ENCODE measurements around the gene DIAPH2.
A peak's percentile ranks its signal among the peaks of the same experiment; 100 is the strongest.

Gene DIAPH2

GRCh38 chrX:96978906-96979305, 294.3 kb downstream of the DIAPH2 start:
- no peak overlapping the region for H3K4me3 Mint-ChIP-seq
- no peaks in the 10 kb centered on the region for H3K27me3 Mint-ChIP-seq
- no peaks in the 10 kb centered on the region for H3K36me3 Mint-ChIP-seq (ENCODE audit: insufficient read depth)
- DNase-seq (no peak), ATAC-seq (replicated peaks) (no peak)
- H3K9me3 Mint-ChIP-seq = no peaks in the 10 kb centered on the region
- H3K27ac Mint-ChIP-seq = no peak overlapping the region
- no peaks in the 10 kb centered on the region for H3K4me1 Mint-ChIP-seq (ENCODE audit: low read depth in 2 of 2)

- DNase-seq = no peak
- H3K9me3 Mint-ChIP-seq = no peaks in the 10 kb centered on the region
- no peak overlapping the region for H3K4me3 Mint-ChIP-seq
- no peak overlapping the region for H3K27ac Mint-ChIP-seq
- no peak for ATAC-seq (replicated peaks)
- H3K4me1 Mint-ChIP-seq (ENCODE audit: low read depth in 2 of 2) = no peaks in the 10 kb centered on the region
- no peaks in the 10 kb centered on the region for H3K36me3 Mint-ChIP-seq (ENCODE audit: insufficient read depth)
- H3K27me3 Mint-ChIP-seq = no peaks in the 10 kb centered on the region
Measured at GRCh38 chrX:96979766-96980165, 295.1 kb downstream of the DIAPH2 start.

- Mint-ChIP-seq H3K4me1 (ENCODE audit: low read depth in 2 of 2) (no peaks in the 10 kb centered on the region), H3K27me3 (no peaks in the 10 kb centered on the region), H3K27ac (no peak overlapping the region), H3K9me3 (no peaks in the 10 kb centered on the region), H3K4me3 (no peak overlapping the region), H3K36me3 (ENCODE audit: insufficient read depth) (no peaks in the 10 kb centered on the region)
- no peak for DNase-seq
- no peak for ATAC-seq (replicated peaks)
Measured at GRCh38 chrX:96982161-96982560, 297.5 kb downstream of the DIAPH2 start.

GRCh38 chrX:96984538-96984937, 299.9 kb downstream of the DIAPH2 start:
- H3K9me3 Mint-ChIP-seq = no peaks in the 10 kb centered on the region
- no peaks in the 10 kb centered on the region for H3K4me1 Mint-ChIP-seq (ENCODE audit: low read depth in 2 of 2)
- DNase-seq (no peak), ATAC-seq (replicated peaks) (no peak)
- H3K36me3 Mint-ChIP-seq (ENCODE audit: insufficient read depth) = no peaks in the 10 kb centered on the region
- no peak overlapping the region for H3K27ac Mint-ChIP-seq
- H3K4me3 Mint-ChIP-seq = no peak overlapping the region
- no peaks in the 10 kb centered on the region for H3K27me3 Mint-ChIP-seq

GRCh38 chrX:96985046-96985445, 300.4 kb downstream of the DIAPH2 start:
- ATAC-seq (replicated peaks) (no peak), DNase-seq (no peak)
- Mint-ChIP-seq H3K9me3 (no peaks in the 10 kb centered on the region), H3K27ac (no peak overlapping the region), H3K27me3 (no peaks in the 10 kb centered on the region), H3K36me3 (ENCODE audit: insufficient read depth) (no peaks in the 10 kb centered on the region), H3K4me1 (ENCODE audit: low read depth in 2 of 2) (no peaks in the 10 kb centered on the region), H3K4me3 (no peak overlapping the region)

- no peak overlapping the region for H3K27ac Mint-ChIP-seq
- no peaks in the 10 kb centered on the region for H3K4me1 Mint-ChIP-seq (ENCODE audit: low read depth in 2 of 2)
- no peak overlapping the region for H3K4me3 Mint-ChIP-seq
- no peak for DNase-seq
- ATAC-seq (replicated peaks) = no peak
- H3K9me3 Mint-ChIP-seq = no peaks in the 10 kb centered on the region
- no peaks in the 10 kb centered on the region for H3K36me3 Mint-ChIP-seq (ENCODE audit: insufficient read depth)
- no peaks in the 10 kb centered on the region for H3K27me3 Mint-ChIP-seq
Measured at GRCh38 chrX:96987228-96987627, 302.6 kb downstream of the DIAPH2 start.

- Mint-ChIP-seq H3K27me3 (no peaks in the 10 kb centered on the region), H3K27ac (no peak overlapping the region), H3K4me1 (ENCODE audit: low read depth in 2 of 2) (no peaks in the 10 kb centered on the region), H3K9me3 (no peaks in the 10 kb centered on the region), H3K4me3 (no peak overlapping the region), H3K36me3 (ENCODE audit: insufficient read depth) (no peaks in the 10 kb centered on the region)
- DNase-seq = no peak
- no peak for ATAC-seq (replicated peaks)
Measured at GRCh38 chrX:96989830-96990571, 305.4 kb downstream of the DIAPH2 start.

- Mint-ChIP-seq H3K9me3 (no peaks in the 10 kb centered on the region), H3K27me3 (no peaks in the 10 kb centered on the region), H3K4me3 (no peak overlapping the region), H3K27ac (no peak overlapping the region), H3K36me3 (ENCODE audit: insufficient read depth) (no peaks in the 10 kb centered on the region), H3K4me1 (ENCODE audit: low read depth in 2 of 2) (no peaks in the 10 kb centered on the region)
- no peak for ATAC-seq (replicated peaks)
- DNase-seq = no peak
Measured at GRCh38 chrX:96994093-96994492, 309.5 kb downstream of the DIAPH2 start.

- DNase-seq (no peak), ATAC-seq (replicated peaks) (no peak)
- peaks cover 0 to 2% of the 10 kb centered on the region in 2 donors for H3K4me1 Mint-ChIP-seq (ENCODE audit: low read depth in 2 of 2)
- no peak overlapping the region for H3K27ac Mint-ChIP-seq
- H3K9me3 Mint-ChIP-seq = no peaks in the 10 kb centered on the region
- H3K27me3 Mint-ChIP-seq = no peaks in the 10 kb centered on the region
- no peak overlapping the region for H3K4me3 Mint-ChIP-seq
- H3K36me3 Mint-ChIP-seq (ENCODE audit: insufficient read depth) = no peaks in the 10 kb centered on the region
Measured at GRCh38 chrX:96997196-96997595, 312.6 kb downstream of the DIAPH2 start.

GRCh38 chrX:97000682-97001368, 316.2 kb downstream of the DIAPH2 start:
- ATAC-seq (replicated peaks) = no peak
- Mint-ChIP-seq H3K27ac (peak overlapping the region in 1 of 2 donors; percentile 16), H3K4me3 (no peak overlapping the region), H3K9me3 (no peaks in the 10 kb centered on the region), H3K27me3 (no peaks in the 10 kb centered on the region), H3K4me1 (ENCODE audit: low read depth in 2 of 2) (peaks cover 0 to 2% of the 10 kb centered on the region in 2 donors), H3K36me3 (ENCODE audit: insufficient read depth) (no peaks in the 10 kb centered on the region)
- no peak for DNase-seq

- no peak for DNase-seq
- H3K36me3 Mint-ChIP-seq (ENCODE audit: insufficient read depth) = no peaks in the 10 kb centered on the region
- H3K4me1 Mint-ChIP-seq (ENCODE audit: low read depth in 2 of 2) = no peaks in the 10 kb centered on the region
- no peaks in the 10 kb centered on the region for H3K9me3 Mint-ChIP-seq
- H3K4me3 Mint-ChIP-seq = no peak overlapping the region
- no peak for ATAC-seq (replicated peaks)
- no peaks in the 10 kb centered on the region for H3K27me3 Mint-ChIP-seq
- no peak overlapping the region for H3K27ac Mint-ChIP-seq
Measured at GRCh38 chrX:97006167-97006566, 321.5 kb downstream of the DIAPH2 start.

- no peak overlapping the region for H3K4me3 Mint-ChIP-seq
- no peaks in the 10 kb centered on the region for H3K4me1 Mint-ChIP-seq (ENCODE audit: low read depth in 2 of 2)
- ATAC-seq (replicated peaks) (no peak), DNase-seq (no peak)
- H3K9me3 Mint-ChIP-seq = no peaks in the 10 kb centered on the region
- H3K27ac Mint-ChIP-seq = no peak overlapping the region
- no peaks in the 10 kb centered on the region for H3K36me3 Mint-ChIP-seq (ENCODE audit: insufficient read depth)
- no peaks in the 10 kb centered on the region for H3K27me3 Mint-ChIP-seq
Measured at GRCh38 chrX:97009391-97009790, 324.7 kb downstream of the DIAPH2 start.

GRCh38 chrX:97011540-97011939, 326.9 kb downstream of the DIAPH2 start:
- no peak overlapping the region for H3K27ac Mint-ChIP-seq
- no peaks in the 10 kb centered on the region for H3K9me3 Mint-ChIP-seq
- no peaks in the 10 kb centered on the region for H3K4me1 Mint-ChIP-seq (ENCODE audit: low read depth in 2 of 2)
- no peaks in the 10 kb centered on the region for H3K27me3 Mint-ChIP-seq
- H3K4me3 Mint-ChIP-seq = no peak overlapping the region
- H3K36me3 Mint-ChIP-seq (ENCODE audit: insufficient read depth) = no peaks in the 10 kb centered on the region
- no peak for DNase-seq
- ATAC-seq (replicated peaks) = no peak

- Mint-ChIP-seq H3K4me3 (no peak overlapping the region), H3K4me1 (ENCODE audit: low read depth in 2 of 2) (no peaks in the 10 kb centered on the region), H3K27ac (no peak overlapping the region), H3K9me3 (no peaks in the 10 kb centered on the region), H3K36me3 (ENCODE audit: insufficient read depth) (no peaks in the 10 kb centered on the region), H3K27me3 (no peaks in the 10 kb centered on the region)
- no peak for ATAC-seq (replicated peaks)
- no peak for DNase-seq
Measured at GRCh38 chrX:97016106-97016505, 331.5 kb downstream of the DIAPH2 start.

Measured in effector memory CD8-positive, alpha-beta T cell (primary cell).